Ascending aorta (tissue), 2 donors: Measurements from ENCODE around the gene C10orf90. TPM values are rescaled to one million over a fixed set of nuclear protein-coding genes. Genes with fewer than 3 reads are reported as not detected.

Experiments used
- DNase-seq, 2 donors: peaks; one replicate each; pipeline ENCODE4 v3.0.0-alpha.2; 2019; ENCODE audit warnings: low spot score in 2 of 2
- H3K27ac ChIP-seq, 2 donors: fragments of 200-600 bp; sonication (generic); one replicate each; pipeline ENCODE4 v1.5.1; 2016 to 2017; ENCODE audit warnings: mild to moderate bottlenecking in 1 of 2
- H3K27me3 ChIP-seq: fragments of 200-600 bp; sonication (generic); one replicate; pipeline ENCODE4 v1.5.1; 2017
- H3K36me3 ChIP-seq, 2 donors: fragments of 200-600 bp; sonication (generic); one replicate each; pipeline ENCODE4 v1.5.1; 2016
- H3K4me1 ChIP-seq, 2 donors: fragments of 200-600 bp; sonication (generic); one replicate each; pipeline ENCODE4 v1.5.1; 2016 to 2017; ENCODE audit warnings: mild to moderate bottlenecking in 1 of 2
- H3K4me3 ChIP-seq, 2 donors: fragments of 200-600 bp; sonication (generic); one replicate each; pipeline ENCODE4 v1.5.1; 2016 to 2017; ENCODE audit warnings: mild to moderate bottlenecking in 1 of 2
- H3K9me3 ChIP-seq, 2 donors: fragments of 200-600 bp; sonication (generic); one replicate each; pipeline ENCODE4 v1.5.1; 2016
- intact Hi-C: fragments of 100-400 bp; cut with DNase I; formaldehyde crosslinking; loops from one replicate; pipeline ENCODE4 v1.15.1; 2023
- total RNA-seq: library from RNA; depleted of rRNA; stranded (reverse); fragments of >200 nt; gene quantifications from one replicate; pipeline ENCODE4 v1.1.0, GENCODE V29; 2016
- TF ChIP-seq, protein P1 (sequence below), 3 experiments: fragments of 200-600 bp in 2 of 3; fragments of 450-650 bp in 1 of 3; sonication (generic) in 2 of 3; IDR thresholded peaks; one replicate each; pipeline ENCODE4 v1.5.1; 2016 to 2019; ENCODE audit warnings: antibody characterized with exemption in 3 of 3, mild to moderate bottlenecking in 1 of 3, moderate library complexity in 1 of 3

Gene C10orf90
- total RNA-seq, 1 donor from 2014 or later, result not detected

DNA sequence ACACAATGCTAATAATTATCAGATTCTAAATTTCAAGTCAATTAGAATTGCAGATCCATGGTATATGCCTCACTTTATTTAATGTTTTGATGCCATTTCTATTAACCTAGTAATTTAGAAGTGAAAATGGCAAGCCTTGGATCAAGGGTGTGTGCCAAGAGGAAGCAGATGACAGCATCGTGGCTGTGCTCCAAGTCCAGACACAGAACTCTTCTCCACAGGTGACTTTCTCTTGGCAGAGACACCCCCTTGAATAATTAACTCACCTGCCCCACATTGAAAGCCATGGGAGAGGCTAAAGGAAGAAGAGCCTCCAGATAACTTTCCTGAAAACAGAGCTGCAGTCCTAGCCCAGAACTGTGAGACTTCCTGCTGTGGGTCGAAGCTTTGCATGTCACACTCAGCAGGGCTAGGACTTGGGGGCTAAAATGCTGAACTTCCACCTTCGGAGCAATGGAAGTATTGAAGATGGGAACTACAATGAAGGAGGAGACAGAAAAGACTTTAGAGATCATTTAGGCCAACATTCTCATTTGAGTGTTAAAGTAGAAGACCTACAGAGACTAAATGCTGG, 996 bp upstream of the C10orf90 start:
- H3K27ac ChIP-seq, result no peak overlapping the region
- no peak for DNase-seq
- intact Hi-C loops, result no loop called here
- no peak overlapping the region for H3K4me3 ChIP-seq
- no peaks in the 10 kb centered on the region for H3K27me3 ChIP-seq
- H3K9me3 ChIP-seq, result no peaks in the 10 kb centered on the region
- H3K36me3 ChIP-seq, result no peaks in the 10 kb centered on the region
- TF ChIP-seq, protein P1, sequence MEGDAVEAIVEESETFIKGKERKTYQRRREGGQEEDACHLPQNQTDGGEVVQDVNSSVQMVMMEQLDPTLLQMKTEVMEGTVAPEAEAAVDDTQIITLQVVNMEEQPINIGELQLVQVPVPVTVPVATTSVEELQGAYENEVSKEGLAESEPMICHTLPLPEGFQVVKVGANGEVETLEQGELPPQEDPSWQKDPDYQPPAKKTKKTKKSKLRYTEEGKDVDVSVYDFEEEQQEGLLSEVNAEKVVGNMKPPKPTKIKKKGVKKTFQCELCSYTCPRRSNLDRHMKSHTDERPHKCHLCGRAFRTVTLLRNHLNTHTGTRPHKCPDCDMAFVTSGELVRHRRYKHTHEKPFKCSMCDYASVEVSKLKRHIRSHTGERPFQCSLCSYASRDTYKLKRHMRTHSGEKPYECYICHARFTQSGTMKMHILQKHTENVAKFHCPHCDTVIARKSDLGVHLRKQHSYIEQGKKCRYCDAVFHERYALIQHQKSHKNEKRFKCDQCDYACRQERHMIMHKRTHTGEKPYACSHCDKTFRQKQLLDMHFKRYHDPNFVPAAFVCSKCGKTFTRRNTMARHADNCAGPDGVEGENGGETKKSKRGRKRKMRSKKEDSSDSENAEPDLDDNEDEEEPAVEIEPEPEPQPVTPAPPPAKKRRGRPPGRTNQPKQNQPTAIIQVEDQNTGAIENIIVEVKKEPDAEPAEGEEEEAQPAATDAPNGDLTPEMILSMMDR (IDR thresholded peaks at IDR 0.05), result no peak
- H3K4me1 ChIP-seq, result no peaks in the 10 kb centered on the region

DNA sequence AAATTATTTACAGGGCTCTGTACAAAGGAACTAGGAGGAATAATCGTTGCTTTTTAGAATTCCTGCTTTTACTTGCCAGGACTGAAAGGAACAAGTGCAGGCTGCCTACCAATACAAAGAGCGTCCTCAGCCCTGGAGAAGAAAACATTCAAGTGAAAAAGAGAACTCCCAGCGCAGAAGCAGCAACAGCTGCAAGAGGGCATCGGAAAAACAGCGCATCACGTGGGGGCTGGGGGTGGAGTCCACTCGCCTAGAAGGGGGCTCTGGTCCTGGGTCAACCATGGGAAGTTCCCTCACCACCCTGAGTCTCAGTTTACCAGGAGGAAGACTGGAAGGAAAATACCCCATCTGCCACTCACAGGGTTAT, 385 bp upstream of the C10orf90 start:
- no peaks in the 10 kb centered on the region for H3K9me3 ChIP-seq
- TF ChIP-seq, protein P1 (IDR thresholded peaks at IDR 0.05), result no peak
- H3K27me3 ChIP-seq, result no peaks in the 10 kb centered on the region
- no peaks in the 10 kb centered on the region for H3K4me1 ChIP-seq
- intact Hi-C loops, result no loop called here
- no peak overlapping the region for H3K27ac ChIP-seq
- H3K4me3 ChIP-seq, result no peak overlapping the region
- no peak for DNase-seq
- H3K36me3 ChIP-seq, result no peaks in the 10 kb centered on the region

GRCh38 chr10:126669168-126669567, 1.3 kb downstream of the C10orf90 start:
- intact Hi-C loops, result no loop called here
- Histone ChIP-seq H3K27ac (no peak overlapping the region), H3K4me1 (no peaks in the 10 kb centered on the region), H3K36me3 (no peaks in the 10 kb centered on the region), H3K9me3 (no peaks in the 10 kb centered on the region), H3K4me3 (no peak overlapping the region), H3K27me3 (no peaks in the 10 kb centered on the region)
- TF ChIP-seq, protein P1 (IDR thresholded peaks at IDR 0.05), result no peak
- DNase-seq, result no peak

DNA sequence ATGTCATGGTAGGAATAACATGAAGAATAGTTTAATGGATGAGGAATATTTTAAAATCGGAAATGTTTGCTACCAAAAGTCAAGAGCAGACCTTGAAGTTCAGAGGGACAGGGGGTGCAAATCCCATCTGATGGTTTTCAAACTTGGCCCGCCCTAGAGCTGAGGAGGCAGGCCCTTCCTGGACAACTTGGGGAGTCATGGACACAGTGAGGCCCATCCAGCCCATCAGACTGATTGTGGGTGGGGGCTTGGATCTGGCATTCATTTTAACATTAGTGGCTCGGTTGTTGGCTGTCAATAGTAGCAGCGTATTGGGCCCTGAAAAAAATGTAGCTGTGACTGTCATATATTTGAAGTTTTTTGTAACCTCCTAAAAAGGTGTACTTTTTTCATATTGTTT, 2.0 kb downstream of the C10orf90 start:
- DNase-seq, result no peak
- no peaks in the 10 kb centered on the region for H3K9me3 ChIP-seq
- no peaks in the 10 kb centered on the region for H3K4me1 ChIP-seq
- no peaks in the 10 kb centered on the region for H3K27me3 ChIP-seq
- intact Hi-C loops, result no loop called here
- TF ChIP-seq, protein P1 (IDR thresholded peaks at IDR 0.05), result no peak
- H3K36me3 ChIP-seq, result no peaks in the 10 kb centered on the region
- no peak overlapping the region for H3K4me3 ChIP-seq
- H3K27ac ChIP-seq, result no peak overlapping the region

DNA sequence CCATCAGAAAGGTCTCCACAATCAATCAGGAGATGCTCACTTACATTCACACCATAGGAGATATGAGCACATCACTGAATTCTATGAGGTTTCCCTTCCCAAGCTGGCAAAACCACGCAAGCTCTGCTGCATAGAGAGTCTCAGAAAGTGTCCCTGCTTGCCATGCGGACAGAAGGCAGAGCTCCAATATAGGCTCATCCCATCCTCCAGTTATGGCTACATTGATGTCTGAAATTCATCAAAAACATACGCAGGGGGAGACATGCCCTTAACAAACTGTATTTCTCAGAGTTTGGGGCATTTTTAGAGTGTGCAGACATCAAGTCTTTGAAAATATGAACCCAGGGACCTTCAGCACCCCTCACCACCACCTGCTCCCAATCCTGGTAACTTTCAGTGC, 2.9 kb downstream of the C10orf90 start:
- intact Hi-C loops, result no loop called here
- no peak overlapping the region for H3K4me3 ChIP-seq
- H3K27ac ChIP-seq, result no peak overlapping the region
- H3K4me1 ChIP-seq, result no peaks in the 10 kb centered on the region
- H3K9me3 ChIP-seq, result no peaks in the 10 kb centered on the region
- TF ChIP-seq, protein P1 (IDR thresholded peaks at IDR 0.05), result no peak
- no peak for DNase-seq
- H3K27me3 ChIP-seq, result no peaks in the 10 kb centered on the region
- H3K36me3 ChIP-seq, result no peaks in the 10 kb centered on the region

GRCh38 chr10:126665207-126665606, 5.3 kb downstream of the C10orf90 start:
- Histone ChIP-seq H3K4me1 (no peaks in the 10 kb centered on the region), H3K9me3 (no peaks in the 10 kb centered on the region), H3K36me3 (no peaks in the 10 kb centered on the region), H3K27ac (no peak overlapping the region), H3K4me3 (no peak overlapping the region), H3K27me3 (no peaks in the 10 kb centered on the region)
- TF ChIP-seq, protein P1 (IDR thresholded peaks at IDR 0.05), result no peak
- intact Hi-C loops, result no loop called here
- DNase-seq, result no peak
